Measurements from ENCODE around the gene HBA2. TPM values are rescaled to one million over a fixed set of nuclear protein-coding genes. Genes with fewer than 3 reads are reported as not detected.

HBA2 gene
- total and polyA plus RNA-seq, 2 of the 4 experiments (the other 2 are of a cell fraction) = not detected

DNA sequence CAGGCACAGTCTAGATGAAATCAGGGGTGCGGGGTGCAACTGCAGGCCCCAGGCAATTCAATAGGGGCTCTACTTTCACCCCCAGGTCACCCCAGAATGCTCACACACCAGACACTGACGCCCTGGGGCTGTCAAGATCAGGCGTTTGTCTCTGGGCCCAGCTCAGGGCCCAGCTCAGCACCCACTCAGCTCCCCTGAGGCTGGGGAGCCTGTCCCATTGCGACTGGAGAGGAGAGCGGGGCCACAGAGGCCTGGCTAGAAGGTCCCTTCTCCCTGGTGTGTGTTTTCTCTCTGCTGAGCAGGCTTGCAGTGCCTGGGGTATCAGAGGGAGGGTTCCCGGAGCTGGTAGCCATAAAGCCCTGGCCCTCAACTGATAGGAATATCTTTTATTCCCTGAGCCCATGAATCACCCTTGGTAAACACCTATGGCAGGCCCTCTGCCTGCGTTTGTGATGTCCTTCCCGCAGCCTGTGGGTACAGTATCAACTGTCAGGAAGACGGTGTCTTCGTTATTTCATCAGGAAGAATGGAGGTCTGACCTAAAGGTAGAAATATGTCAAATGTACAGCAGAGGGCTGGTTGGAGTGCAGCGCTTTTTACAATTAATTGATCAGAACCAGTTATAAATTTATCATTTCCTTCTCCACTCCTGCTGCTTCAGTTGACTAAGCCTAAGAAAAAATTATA, 5.4 kb downstream of the HBA2 start:
- Histone ChIP-seq H4K91ac (ENCODE audit: insufficient read depth, low read depth, low read length) (no peak overlapping the region), H3K4me2 (ENCODE audit: low read depth, low read length) (no peak overlapping the region), H4K8ac (ENCODE audit: low read depth in 2 of 2, low read length in 2 of 2) (no peak overlapping the region), H3K56ac (ENCODE audit: extremely low read depth, insufficient read depth, low read length) (no peak overlapping the region), H3K4me3 (ENCODE audit: insufficient read depth, low read depth, low read length) (no peak overlapping the region), H2AFZ (replicated peaks; ENCODE audit: low read length, poor library complexity) (no peak overlapping the region), H4K20me1 (ENCODE audit: insufficient read depth, low read length) (peaks cover 18% of the 10 kb centered on the region), H2BK5ac (ENCODE audit: low read depth, low read length, poor library complexity, severe bottlenecking) (no peak overlapping the region), H3K79me1 (ENCODE audit: low read depth in 1 of 2, low read length in 2 of 2) (no peaks in the 10 kb centered on the region), H4K5ac (ENCODE audit: low read depth, low read length) (no peak overlapping the region), H3K4ac (ENCODE audit: low read depth, low read length) (no peak overlapping the region), H3K23ac (ENCODE audit: low read depth, low read length) (no peak overlapping the region), H2AK5ac (ENCODE audit: low read depth, low read length) (no peak overlapping the region), H3K9me1 (ENCODE audit: insufficient read depth, low read length) (no peaks in the 10 kb centered on the region), H3K18ac (ENCODE audit: low read depth, low read length) (no peak overlapping the region), H2BK120ac (ENCODE audit: low read depth, low read length) (no peak overlapping the region), H3K9me3 (ENCODE audit: control insufficient read depth, insufficient read depth, low read length) (0 out of 2 replicates have a peak, but pooled peaks cover 2% of the 10 kb centered on the region), H2BK15ac (ENCODE audit: low read depth, low read length) (no peak overlapping the region), H2AK9ac (replicated peaks; ENCODE audit: low read depth, low read length, poor library complexity) (no peak overlapping the region), H2BK20ac (ENCODE audit: low read depth, low read length) (no peak overlapping the region), H3K27me3 (ENCODE audit: control insufficient read depth, insufficient read depth, low read length) (peaks cover 40% of the 10 kb centered on the region), H3K4me1 (ENCODE audit: control insufficient read depth, insufficient read depth, low read length) (peaks cover 5% of the 10 kb centered on the region; the same call in 1 of the 2 replicates), H3K27ac (ENCODE audit: insufficient read depth, low read length) (no peak overlapping the region), H3K9ac (ENCODE audit: low read depth, low read length) (no peak overlapping the region), H3K36me3 (ENCODE audit: control insufficient read depth, insufficient read depth, low read length) (no peaks in the 10 kb centered on the region), H3K14ac (replicated peaks; ENCODE audit: low read depth, low read length) (no peak overlapping the region)
- ChIA-PET POLR2A (ENCODE audit: unreplicated experiment) (no interaction called here), CTCF (no interaction called here)
- TF ChIP-seq MXI1 (IDR thresholded peaks at IDR 0.05; ENCODE audit: borderline replicate concordance, low read depth, low read length) (no peak), CHD1 (IDR thresholded peaks at IDR 0.05; ENCODE audit: low read depth, low read length) (no peak), RFX5 (IDR thresholded peaks at IDR 0.05; ENCODE audit: low read depth, low read length) (no peak), MAFK (IDR thresholded peaks at IDR 0.05; ENCODE audit: low read depth, low read length) (no peak), CEBPB (IDR thresholded peaks at IDR 0.05; ENCODE audit: low read depth, low read length) (no peak), FOS (IDR thresholded peaks at IDR 0.05; ENCODE audit: low read depth, low read length) (no peak), SMC3 (IDR thresholded peaks at IDR 0.05; ENCODE audit: low read depth, low read length) (no peak), POLR2A (IDR thresholded peaks at IDR 0.05; ENCODE audit: low read depth, low read length) (no peak), BHLHE40 (IDR thresholded peaks at IDR 0.05; ENCODE audit: low read depth, low read length) (no peak), RAD21 (IDR thresholded peaks at IDR 0.05; ENCODE audit: low read length) (no peak), MAZ (IDR thresholded peaks at IDR 0.05; ENCODE audit: borderline replicate concordance, low read depth, low read length) (no peak), RCOR1 (IDR thresholded peaks at IDR 0.05; ENCODE audit: insufficient replicate concordance, low read length) (no peak), NFE2L2 (IDR thresholded peaks at IDR 0.05; ENCODE audit: low read depth, low read length) (no peak)
- TF ChIP-seq, protein P1, sequence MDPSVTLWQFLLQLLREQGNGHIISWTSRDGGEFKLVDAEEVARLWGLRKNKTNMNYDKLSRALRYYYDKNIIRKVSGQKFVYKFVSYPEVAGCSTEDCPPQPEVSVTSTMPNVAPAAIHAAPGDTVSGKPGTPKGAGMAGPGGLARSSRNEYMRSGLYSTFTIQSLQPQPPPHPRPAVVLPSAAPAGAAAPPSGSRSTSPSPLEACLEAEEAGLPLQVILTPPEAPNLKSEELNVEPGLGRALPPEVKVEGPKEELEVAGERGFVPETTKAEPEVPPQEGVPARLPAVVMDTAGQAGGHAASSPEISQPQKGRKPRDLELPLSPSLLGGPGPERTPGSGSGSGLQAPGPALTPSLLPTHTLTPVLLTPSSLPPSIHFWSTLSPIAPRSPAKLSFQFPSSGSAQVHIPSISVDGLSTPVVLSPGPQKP (IDR thresholded peaks at IDR 0.05; ENCODE audit: borderline replicate concordance, low read depth, low read length) = no peak
- TF ChIP-seq, protein P2, sequence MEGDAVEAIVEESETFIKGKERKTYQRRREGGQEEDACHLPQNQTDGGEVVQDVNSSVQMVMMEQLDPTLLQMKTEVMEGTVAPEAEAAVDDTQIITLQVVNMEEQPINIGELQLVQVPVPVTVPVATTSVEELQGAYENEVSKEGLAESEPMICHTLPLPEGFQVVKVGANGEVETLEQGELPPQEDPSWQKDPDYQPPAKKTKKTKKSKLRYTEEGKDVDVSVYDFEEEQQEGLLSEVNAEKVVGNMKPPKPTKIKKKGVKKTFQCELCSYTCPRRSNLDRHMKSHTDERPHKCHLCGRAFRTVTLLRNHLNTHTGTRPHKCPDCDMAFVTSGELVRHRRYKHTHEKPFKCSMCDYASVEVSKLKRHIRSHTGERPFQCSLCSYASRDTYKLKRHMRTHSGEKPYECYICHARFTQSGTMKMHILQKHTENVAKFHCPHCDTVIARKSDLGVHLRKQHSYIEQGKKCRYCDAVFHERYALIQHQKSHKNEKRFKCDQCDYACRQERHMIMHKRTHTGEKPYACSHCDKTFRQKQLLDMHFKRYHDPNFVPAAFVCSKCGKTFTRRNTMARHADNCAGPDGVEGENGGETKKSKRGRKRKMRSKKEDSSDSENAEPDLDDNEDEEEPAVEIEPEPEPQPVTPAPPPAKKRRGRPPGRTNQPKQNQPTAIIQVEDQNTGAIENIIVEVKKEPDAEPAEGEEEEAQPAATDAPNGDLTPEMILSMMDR (conservative IDR thresholded peaks at IDR 0.05; ENCODE audit: low read depth, low read length) = no peak
- TF ChIP-seq, protein P3, sequence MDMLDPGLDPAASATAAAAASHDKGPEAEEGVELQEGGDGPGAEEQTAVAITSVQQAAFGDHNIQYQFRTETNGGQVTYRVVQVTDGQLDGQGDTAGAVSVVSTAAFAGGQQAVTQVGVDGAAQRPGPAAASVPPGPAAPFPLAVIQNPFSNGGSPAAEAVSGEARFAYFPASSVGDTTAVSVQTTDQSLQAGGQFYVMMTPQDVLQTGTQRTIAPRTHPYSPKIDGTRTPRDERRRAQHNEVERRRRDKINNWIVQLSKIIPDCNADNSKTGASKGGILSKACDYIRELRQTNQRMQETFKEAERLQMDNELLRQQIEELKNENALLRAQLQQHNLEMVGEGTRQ (IDR thresholded peaks at IDR 0.05; ENCODE audit: low read depth, low read length) = no peak
- ATAC-seq (ENCODE audit: low read depth) = no peak
- no CpG with 5 or more reads among the region's 11 CpGs for WGBS, 2 experiments (ENCODE audit: extremely low coverage in 2 of 2, insufficient read length in 1 of 2)
- in situ Hi-C loops (cut with MboI; ENCODE audit: low sequenced_read_pairs) (no loop called here), dilution Hi-C loops (cut with HindIII; ENCODE audit: low sequenced_read_pairs, unreplicated experiment) (no loop called here), intact Hi-C loops (cut with micrococcal nuclease) (no loop called here)
- no peak for DNase-seq
- BruUV-seq (replicated peaks) = no TSS peak
